ENCODE results near the gene STK10. TPM values are rescaled to one million over a fixed set of nuclear protein-coding genes. Genes with fewer than 3 reads are reported as not detected.
A peak's percentile ranks its signal among the peaks of the same experiment; 100 is the strongest.

The STK10 gene
- total RNA-seq, 1 donor from 2014 or later, result 32.3 TPM

DNA sequence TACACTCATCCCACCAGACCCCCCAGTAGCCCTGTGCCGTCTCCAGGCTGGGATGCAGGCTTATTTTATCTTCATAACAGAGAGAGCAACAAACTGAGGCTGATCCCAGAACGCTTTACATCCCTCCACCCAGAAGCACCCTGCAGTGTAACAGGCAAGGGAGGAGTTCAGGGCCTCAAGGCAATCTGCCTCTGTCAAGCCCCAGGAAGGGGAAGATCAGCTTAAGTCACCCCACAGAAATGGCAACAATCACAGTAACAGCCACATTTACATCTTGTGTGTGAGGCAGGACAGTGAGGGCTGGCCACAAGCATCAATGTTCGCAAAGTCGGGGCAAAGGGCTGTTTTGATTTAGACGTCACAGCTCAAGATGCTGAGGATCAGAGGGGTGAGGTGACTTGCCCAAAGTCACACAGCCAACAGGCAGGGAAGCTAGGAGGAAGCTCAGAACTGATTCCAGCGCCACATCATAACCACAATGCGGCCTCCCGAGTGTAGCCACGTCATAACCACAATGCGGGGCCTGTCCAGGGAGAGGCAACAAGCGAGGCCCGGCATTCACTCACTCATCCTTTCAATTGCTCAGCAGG is 14.4 kb downstream of the STK10 start:
- H3K27ac Mint-ChIP-seq (ENCODE audit: unreplicated experiment), result peak overlapping the region; percentile 47
- H3K4me3 Mint-ChIP-seq, result peak overlapping the region; percentile 78
- H3K27me3 Mint-ChIP-seq (ENCODE audit: low read depth), result no peaks in the 10 kb centered on the region
- H3K9me3 Mint-ChIP-seq, result no peaks in the 10 kb centered on the region
- peaks cover 65% of the 10 kb centered on the region for H3K4me1 Mint-ChIP-seq
- TF ChIP-seq, protein P1, sequence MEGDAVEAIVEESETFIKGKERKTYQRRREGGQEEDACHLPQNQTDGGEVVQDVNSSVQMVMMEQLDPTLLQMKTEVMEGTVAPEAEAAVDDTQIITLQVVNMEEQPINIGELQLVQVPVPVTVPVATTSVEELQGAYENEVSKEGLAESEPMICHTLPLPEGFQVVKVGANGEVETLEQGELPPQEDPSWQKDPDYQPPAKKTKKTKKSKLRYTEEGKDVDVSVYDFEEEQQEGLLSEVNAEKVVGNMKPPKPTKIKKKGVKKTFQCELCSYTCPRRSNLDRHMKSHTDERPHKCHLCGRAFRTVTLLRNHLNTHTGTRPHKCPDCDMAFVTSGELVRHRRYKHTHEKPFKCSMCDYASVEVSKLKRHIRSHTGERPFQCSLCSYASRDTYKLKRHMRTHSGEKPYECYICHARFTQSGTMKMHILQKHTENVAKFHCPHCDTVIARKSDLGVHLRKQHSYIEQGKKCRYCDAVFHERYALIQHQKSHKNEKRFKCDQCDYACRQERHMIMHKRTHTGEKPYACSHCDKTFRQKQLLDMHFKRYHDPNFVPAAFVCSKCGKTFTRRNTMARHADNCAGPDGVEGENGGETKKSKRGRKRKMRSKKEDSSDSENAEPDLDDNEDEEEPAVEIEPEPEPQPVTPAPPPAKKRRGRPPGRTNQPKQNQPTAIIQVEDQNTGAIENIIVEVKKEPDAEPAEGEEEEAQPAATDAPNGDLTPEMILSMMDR (conservative IDR thresholded peaks at IDR 0.05), result no peak
- H3K36me3 Mint-ChIP-seq (ENCODE audit: low read depth), result peaks cover 5% of the 10 kb centered on the region
- DNase-seq (ENCODE audit: low read depth, low spot score), result no peak

DNA sequence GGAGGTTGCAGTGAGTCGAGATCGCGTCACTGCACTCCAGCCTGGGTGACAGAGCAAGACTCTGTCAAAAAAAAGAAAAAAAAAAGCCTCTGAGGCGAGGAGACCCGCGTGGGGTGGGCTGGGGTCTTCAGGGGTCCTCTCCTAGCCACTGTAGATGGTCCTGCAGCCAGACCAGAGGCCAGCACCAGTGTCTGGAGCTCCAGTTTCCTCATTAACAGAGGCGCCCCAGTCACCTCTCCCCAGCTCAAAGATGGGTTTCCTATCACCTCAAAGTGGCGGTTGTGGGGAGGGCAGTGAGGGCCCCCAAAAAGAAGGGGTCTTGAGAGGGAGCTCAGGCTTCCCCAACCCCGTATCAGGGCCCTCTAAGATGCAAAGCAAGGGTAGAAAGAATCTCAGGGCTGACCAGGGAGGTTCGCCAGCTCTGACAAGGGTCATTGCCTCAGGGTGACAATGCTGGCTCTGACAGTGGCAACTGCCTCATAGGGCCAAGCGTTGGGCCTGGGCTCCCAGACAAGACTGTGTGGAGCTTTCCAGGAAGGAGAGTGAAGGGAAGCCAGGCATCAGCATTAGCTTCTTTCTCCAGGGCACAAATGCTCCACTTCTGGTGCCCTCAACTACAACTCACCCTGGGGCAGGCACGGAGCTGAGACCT is 15.0 kb downstream of the STK10 start:
- no peaks in the 10 kb centered on the region for H3K27me3 Mint-ChIP-seq (ENCODE audit: low read depth)
- H3K27ac Mint-ChIP-seq (ENCODE audit: unreplicated experiment), result peak overlapping the region; percentile 35
- TF ChIP-seq, protein P1 (conservative IDR thresholded peaks at IDR 0.05), result no peak

DNA sequence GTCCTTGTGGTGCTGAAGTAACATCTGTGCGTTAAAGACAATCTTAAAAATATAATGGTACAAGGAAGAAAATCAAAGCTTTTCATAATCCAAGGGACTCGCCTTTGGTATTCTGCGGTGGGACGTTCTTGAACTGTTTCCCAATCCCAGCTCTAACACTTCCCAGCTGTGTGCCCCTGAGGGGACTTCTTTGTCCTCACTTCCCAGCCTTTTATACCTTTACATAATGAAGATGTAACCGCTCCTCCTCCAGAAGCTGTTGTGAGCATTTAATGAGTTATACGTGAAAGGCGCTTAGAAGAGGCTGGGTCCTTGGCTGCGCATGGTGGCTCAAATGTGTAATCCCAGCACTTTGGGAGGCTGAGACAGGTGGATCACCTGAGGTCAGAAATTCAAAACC is 16.9 kb downstream of the STK10 start:
- no peak for DNase-seq (ENCODE audit: low read depth, low spot score)
- TF ChIP-seq, protein P1 (conservative IDR thresholded peaks at IDR 0.05), result no peak
- H3K36me3 Mint-ChIP-seq (ENCODE audit: low read depth), result peaks cover 5% of the 10 kb centered on the region
- H3K27me3 Mint-ChIP-seq (ENCODE audit: low read depth), result no peaks in the 10 kb centered on the region
- H3K9me3 Mint-ChIP-seq, result no peaks in the 10 kb centered on the region
- peak overlapping the region; percentile 50 for H3K27ac Mint-ChIP-seq (ENCODE audit: unreplicated experiment)
- H3K4me1 Mint-ChIP-seq, result peaks cover 73% of the 10 kb centered on the region
- no peak overlapping the region for H3K4me3 Mint-ChIP-seq

More for the DNA sequence above, 15.0 kb downstream of the STK10 start:
- no peaks in the 10 kb centered on the region for H3K9me3 Mint-ChIP-seq
- H3K36me3 Mint-ChIP-seq (ENCODE audit: low read depth), result peaks cover 5% of the 10 kb centered on the region
- H3K4me3 Mint-ChIP-seq, result peak overlapping the region; percentile 78
- DNase-seq (ENCODE audit: low read depth, low spot score), result peak; percentile 22
- H3K4me1 Mint-ChIP-seq, result peaks cover 62% of the 10 kb centered on the region

DNA sequence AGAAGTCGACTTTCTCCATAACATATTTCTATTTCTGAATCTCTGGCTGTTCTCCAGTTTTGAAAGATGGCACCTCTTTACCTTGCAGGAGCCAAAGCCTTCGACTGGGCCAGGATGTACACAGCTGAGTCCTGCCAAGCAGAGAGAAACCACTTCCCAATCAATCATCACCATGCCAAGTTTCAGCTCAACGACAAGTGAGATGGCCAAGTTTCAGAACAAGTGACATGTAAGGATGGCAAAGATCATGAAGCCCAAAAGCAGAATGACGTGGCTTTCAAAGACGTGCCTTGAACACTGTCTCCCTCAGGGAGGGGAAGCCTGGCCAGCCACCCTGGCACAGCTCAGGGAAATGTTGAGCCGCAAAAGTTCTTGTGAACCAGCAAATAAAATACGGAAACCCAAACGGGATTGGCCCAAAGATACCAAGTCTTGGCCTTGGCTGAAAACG is 17.7 kb downstream of the STK10 start:
- Mint-ChIP-seq H3K27me3 (ENCODE audit: low read depth) (no peaks in the 10 kb centered on the region), H3K9me3 (no peaks in the 10 kb centered on the region), H3K4me1 (peaks cover 66% of the 10 kb centered on the region), H3K36me3 (ENCODE audit: low read depth) (peaks cover 5% of the 10 kb centered on the region), H3K27ac (ENCODE audit: unreplicated experiment) (no peak overlapping the region), H3K4me3 (no peak overlapping the region)
- TF ChIP-seq, protein P1 (conservative IDR thresholded peaks at IDR 0.05), result no peak
- DNase-seq (ENCODE audit: low read depth, low spot score), result no peak

DNA sequence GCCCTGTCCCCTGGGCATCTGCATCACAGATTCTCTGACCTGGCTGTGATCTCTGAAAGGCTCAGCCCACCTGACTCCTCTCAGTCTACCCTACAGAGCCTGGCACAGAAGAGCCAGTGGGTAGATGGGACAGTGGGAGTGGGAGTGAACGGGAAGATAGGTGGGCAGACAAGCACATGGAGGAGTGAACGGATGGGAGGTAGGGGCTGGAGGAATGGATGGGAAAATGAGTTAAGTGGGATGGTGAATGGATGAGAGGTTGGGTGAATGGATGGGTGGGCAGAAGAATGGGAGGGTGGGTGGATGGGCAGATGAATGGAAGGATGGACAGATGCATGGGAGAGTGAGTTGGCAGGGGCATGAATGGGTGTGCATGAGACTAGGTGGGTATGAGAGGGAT is 18.8 kb downstream of the STK10 start:
- Mint-ChIP-seq H3K4me1 (peaks cover 63% of the 10 kb centered on the region), H3K4me3 (peak overlapping the region; percentile 50), H3K9me3 (no peaks in the 10 kb centered on the region), H3K27me3 (ENCODE audit: low read depth) (no peaks in the 10 kb centered on the region), H3K36me3 (ENCODE audit: low read depth) (peaks cover 5% of the 10 kb centered on the region), H3K27ac (ENCODE audit: unreplicated experiment) (no peak overlapping the region)
- TF ChIP-seq, protein P1 (conservative IDR thresholded peaks at IDR 0.05), result no peak
- no peak for DNase-seq (ENCODE audit: low read depth, low spot score)

Measured in neural crest cell (in vitro differentiated cells).